Non-pigmented ciliary epithelial cell (primary cell): ENCODE results near the gene DNAJC12.
"Not testable (repeated sequence)": the region's sequence is repeated elsewhere in the genome, so short reads cannot be mapped to it uniquely, and the experiment has no call there.

Experiments
- DNase-seq: peaks from one replicate; pipeline ENCODE4 v3.0.0-alpha.2; 2010; ENCODE audit warnings: low read depth

DNAJC12 gene

DNA sequence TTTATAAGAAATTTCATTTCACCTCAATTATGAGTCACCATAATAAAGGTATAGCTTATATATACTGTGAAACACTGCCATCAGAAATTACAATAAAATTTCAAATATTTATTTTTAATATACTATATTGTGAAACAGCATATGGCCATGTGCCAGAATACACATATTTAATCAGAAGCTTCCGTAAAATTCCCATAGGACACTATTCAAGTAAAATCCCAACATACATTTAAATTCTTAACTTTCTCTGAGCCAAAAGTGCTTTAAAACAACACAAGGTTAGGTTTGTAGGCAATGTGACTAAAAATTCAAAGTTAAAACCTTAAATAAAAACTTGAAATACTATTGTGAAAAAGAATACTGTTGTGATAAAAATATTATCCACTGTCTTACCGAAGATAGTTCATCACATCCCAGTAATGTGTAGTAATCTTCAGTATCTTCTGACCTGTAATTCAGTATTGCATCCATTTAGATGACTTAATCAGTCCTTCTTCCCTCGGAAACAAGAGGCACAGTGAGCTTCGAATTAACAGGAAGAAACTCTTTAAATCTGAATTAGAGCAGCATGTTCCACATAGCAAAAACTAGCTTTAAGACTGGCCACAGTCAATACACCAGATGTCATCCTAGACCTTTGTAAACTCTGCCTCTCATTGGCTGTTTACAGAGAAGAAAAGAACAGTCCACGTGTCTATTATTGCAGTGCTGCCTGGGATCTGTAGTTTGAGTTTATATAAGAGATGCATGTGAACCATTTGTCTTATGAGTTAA lies at the start of gene DNAJC12:
DNAJC12 (minus strand) TSS at position 648 of the 774 bp plus-strand sequence; CDS start at position 471, 177 bp downstream.
- no peak for DNase-seq

GRCh38 chr10:67884842-67885670 lies 47.1 kb upstream of the DNAJC12 start:
- DNase-seq: no peak

DNA sequence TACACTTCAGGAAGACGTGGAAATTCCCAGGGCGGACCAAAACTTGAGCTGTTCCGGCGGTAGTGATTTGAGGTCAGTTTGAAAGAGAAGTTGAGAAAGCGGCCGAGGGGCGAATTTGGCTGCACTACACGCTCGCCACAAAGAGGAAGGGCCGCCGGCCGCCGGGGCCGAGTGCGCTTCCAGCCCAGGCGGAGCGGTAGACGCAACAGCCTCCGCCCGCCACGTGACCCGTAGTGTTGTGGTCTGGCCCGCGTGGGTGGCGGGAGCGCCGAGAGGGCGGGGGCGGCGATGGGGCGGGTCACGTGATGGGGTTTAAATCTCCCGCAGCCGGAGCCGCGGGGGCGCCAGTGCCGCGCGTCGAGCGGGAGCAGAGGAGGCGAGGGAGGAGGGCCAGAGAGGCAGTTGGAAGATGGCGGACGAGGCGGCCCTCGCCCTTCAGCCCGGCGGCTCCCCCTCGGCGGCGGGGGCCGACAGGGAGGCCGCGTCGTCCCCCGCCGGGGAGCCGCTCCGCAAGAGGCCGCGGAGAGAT lies 46.4 kb upstream of the DNAJC12 start, which contains the start of gene SIRT1:
SIRT1 (plus strand) TSS at position 344 of the 529 bp plus-strand sequence; CDS start at position 410, 66 bp downstream.
- peak; percentile 50 for DNase-seq

GRCh38 chr10:67883710-67884312 lies 45.8 kb upstream of the DNAJC12 start:
- DNase-seq: no peak

DNA sequence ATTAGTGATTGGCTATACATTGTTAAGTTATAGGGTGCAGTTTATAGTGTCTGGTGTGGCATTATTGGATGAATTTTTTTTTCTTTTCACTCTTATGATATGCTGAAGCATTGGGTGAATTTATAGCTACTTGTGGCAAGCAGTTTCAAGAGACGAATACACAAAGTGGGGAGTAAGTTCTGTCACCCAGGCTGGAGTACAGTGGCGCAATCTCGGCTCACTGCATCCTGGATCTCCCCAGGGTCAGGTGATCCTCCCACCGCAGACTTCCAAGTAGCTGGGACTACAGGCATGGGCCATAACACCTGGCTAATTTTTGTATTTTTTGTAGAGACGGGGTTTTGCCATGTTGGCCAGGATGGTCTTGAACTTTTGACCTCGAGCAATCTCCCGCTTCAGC lies 40.1 kb upstream of the DNAJC12 start:
- no peak for DNase-seq

DNA sequence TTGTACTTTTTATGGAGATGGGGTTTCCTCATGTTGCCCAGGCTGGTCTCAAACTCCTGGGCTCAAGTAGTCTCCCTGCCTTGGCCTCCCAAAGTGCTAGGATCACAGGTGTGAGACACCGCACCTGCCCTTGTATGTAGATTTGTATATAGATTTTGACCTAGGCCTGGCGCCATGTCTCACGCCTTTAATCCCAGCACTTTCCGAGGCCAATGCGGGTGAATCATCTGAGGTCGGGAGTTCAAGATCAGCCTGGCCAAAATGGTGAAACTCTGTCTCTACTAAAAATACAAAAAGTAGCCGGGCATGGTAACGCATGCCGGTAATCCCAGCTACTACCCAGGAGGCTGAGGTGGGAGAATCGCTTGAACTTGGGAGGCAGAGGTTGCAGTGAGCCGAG lies 39.4 kb upstream of the DNAJC12 start:
- DNase-seq: not testable (repeated sequence)

- DNase-seq: no peak
Measured at GRCh38 chr10:67875340-67876238, 37.6 kb upstream of the DNAJC12 start.

GRCh38 chr10:67869996-67870395 lies 32.0 kb upstream of the DNAJC12 start:
- DNase-seq: no peak

DNA sequence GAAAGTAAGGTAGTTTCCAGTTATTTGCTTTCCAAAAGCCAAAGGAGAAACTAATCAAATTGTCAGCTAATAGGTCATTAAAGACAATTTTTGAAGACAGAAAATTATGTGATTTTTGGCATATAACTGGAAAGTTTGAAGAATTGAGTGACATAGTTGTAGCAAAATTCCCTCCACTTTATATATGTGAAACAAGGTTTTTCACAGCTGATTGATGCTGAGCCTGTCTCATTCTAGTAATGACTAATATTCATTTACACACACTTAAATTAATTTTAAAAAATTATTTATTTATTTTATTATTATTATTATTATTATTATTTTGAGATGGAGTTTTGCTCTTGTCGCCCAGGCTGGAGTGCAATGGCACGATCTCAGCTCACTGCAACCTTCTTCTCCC lies 30.1 kb upstream of the DNAJC12 start:
- DNase-seq: no peak

DNA sequence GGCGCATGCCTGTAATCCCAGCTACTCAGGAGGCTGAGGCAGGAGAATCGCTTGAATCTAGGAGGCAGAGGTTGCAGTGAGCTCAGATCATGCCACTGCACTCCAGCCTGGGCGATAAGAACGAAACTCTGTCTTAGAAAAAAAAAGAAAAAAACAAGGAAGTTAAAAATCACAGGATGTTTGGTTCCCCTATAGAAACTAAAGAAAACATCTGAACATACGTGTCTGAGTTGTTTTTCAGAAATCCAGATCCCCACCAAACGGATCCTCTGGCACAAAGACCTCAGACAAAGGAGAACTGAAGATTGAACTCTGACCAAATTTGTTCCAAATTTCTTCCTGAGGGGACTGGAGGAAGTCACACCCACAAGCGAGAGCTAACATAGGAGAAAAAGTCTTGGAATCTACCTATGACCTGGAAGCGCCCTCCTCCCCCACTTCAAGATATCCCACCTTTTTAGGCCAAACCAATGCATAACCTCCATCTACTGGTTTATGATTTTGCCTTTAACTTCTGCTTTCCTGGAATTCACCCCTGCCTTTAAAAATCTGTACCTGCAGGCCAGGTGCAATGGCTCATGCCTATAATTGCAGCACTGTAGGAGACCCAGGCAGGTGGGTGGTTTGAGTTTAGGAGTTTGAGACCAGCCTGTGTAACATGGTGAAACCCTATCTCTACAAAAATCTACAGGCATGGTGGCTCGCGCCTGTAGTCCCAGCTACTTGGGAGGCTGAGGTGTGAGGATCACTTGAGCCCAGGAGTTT lies 26.8 kb upstream of the DNAJC12 start:
- DNase-seq: no peak

- DNase-seq: no peak
Measured at GRCh38 chr10:67863094-67863493, 25.1 kb upstream of the DNAJC12 start.

DNA sequence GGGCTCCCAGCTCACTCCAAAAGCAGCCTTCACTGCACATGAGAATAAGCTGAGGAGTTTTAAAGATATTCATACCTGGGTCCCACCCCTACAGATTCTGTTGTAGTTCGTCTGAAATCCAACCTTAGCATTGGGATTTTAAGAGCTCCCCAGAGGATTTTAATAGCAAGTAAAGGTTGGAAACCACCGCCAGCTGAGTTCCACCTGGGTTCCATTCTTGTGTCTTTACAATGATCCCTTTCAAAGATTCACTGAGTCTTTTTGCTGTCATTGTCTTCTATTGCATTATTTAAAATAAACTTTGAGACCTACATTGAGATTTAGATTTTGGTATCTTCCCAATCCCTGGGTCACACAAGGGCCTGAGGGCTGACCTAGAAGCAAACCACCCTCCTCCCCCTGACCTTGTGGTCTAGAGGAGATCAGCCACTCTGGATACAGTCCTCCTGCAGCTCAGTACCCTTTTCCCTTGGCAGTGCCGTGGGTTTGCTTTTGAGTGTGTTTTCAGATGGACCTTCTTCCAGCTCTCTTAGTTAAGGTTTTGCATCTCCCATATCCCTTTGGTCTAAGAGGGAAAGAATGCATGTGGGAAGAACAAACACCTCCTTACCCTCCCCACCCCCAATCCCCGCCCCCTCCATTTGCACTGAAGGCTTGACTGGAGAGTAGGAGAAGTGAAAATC lies 23.9 kb upstream of the DNAJC12 start:
- DNase-seq: no peak

DNA sequence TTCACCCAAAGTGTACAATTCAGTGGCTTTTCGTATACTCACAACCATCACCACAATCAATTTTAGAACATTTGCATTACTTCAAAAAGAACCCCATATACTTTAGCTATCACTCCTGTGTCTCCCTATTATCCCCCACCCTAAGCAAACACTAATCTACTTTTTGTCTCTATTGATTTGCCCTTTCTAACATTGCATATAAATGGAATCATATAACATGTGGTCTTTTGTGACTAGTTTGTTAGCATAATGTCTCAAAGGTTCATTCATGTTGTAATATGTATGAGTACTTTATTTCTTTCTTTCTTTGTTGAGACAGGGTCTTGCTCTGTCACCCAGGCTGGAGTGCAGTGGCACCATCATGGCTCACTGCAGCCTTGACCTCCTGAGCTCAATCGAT lies 21.0 kb upstream of the DNAJC12 start:
- no peak for DNase-seq

GRCh38 chr10:67853512-67853911 lies 15.5 kb upstream of the DNAJC12 start:
- DNase-seq: no peak

DNA sequence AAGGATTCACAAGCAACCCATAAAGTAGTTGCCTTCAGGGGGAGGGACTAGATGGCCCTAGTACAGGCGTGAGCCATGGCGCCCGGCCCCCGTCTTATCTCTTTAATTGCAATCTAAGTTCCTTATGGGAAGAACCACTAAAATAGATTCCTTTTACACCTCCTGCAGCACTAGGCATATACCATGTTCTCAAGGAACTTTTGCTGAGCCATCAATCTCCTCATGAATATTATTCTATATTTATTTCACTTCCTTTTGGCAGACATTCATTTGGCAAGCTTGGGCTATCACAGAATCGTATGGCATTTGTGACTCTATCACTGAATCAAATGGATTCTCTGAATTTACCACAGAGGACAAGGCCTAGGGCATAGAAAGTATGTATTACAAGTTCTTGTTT lies 14.8 kb upstream of the DNAJC12 start:
- DNase-seq: no peak

- DNase-seq: no peak
Measured at GRCh38 chr10:67851186-67851585, 13.2 kb upstream of the DNAJC12 start.

GRCh38 chr10:67849331-67850011 lies 11.5 kb upstream of the DNAJC12 start:
- peak; percentile 79 for DNase-seq

DNA sequence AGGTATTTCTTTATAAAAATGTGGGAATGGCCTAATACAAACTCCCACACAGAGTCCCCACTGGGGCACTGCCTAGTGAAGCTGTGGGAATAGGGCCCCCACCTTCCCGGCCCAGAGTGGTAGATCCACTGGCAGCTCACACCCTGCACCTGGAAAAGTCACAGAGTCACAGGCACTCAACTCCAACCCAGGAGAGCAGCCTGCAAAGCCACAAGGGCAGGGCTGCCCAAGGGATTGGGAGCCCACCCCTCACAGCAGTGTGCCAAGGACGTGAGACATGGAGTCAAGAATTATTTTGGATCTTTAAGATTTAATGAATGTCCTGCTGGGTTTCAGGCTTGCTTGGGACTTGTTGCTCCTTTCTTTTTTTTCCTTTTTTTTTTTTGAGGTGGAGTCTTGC lies 5.3 kb upstream of the DNAJC12 start:
- no peak for DNase-seq

DNA sequence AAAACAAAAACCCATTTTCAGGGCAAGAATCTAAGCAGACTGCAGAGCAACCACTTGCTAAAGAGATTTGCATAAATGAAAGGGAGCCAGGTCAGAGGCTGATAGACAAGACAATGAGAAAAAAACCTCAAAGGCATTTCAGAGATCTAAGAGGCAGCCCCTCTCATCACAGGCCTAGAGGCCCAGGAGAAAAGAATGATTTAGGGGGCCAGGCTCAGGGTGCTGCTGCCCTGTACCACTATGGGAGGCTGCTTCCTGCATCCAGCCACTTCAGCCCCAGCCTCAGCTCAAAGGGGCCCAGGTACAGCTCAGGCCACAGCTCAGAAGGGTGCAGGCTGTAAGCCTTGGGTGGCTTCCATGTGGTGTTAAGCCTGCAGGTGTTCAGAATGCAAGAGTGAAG lies 3.7 kb upstream of the DNAJC12 start:
- DNase-seq: no peak
